Stimulated activated CD4-positive, alpha-beta T cell treated with anti-CD3 and anti-CD28 coated beads, Interleukin-4, amount 100 ng/mL, for 4 hours (primary cell): ENCODE measurements around the gene RINT1.
"Not testable (repeated sequence)": the region's sequence is repeated elsewhere in the genome, so short reads cannot be mapped to it uniquely, and the experiment has no call there.

Experiments
- DNase-seq, 2 experiments: peaks; one replicate each; pipeline ENCODE4 v3.0.0-alpha.2; 2020

Gene RINT1

GRCh38 chr7:105531792-105532671 is at the start of gene RINT1:
Gene RINT1 (plus strand): TSS chr7:105532201. CDS start chr7:105532316, 115 bp downstream.
- peak; percentile 86 to 87 for DNase-seq

GRCh38 chr7:105487579-105488571 is 44.1 kb upstream of the RINT1 start:
- DNase-seq, result no peak

- no peak for DNase-seq
Measured at GRCh38 chr7:105489409-105489808, 42.6 kb upstream of the RINT1 start.

GRCh38 chr7:105493196-105493922 is 38.6 kb upstream of the RINT1 start:
- DNase-seq, result no peak

GRCh38 chr7:105493923-105494315 is 38.1 kb upstream of the RINT1 start:
- no peak for DNase-seq

GRCh38 chr7:105496521-105496920 is 35.5 kb upstream of the RINT1 start:
- DNase-seq, result no peak

- no peak for DNase-seq
Measured at GRCh38 chr7:105497016-105497415, 35.0 kb upstream of the RINT1 start.

- DNase-seq, result no peak
Measured at GRCh38 chr7:105502173-105502572, 29.8 kb upstream of the RINT1 start.

- DNase-seq, result no peak
Measured at GRCh38 chr7:105512415-105512814, 19.6 kb upstream of the RINT1 start.

GRCh38 chr7:105512926-105513526 is 19.0 kb upstream of the RINT1 start:
- no peak for DNase-seq

GRCh38 chr7:105515610-105516009 is 16.4 kb upstream of the RINT1 start:
- DNase-seq, result not testable (repeated sequence)

- no peak for DNase-seq
Measured at GRCh38 chr7:105519353-105519752, 12.6 kb upstream of the RINT1 start.

GRCh38 chr7:105520620-105521019 is 11.4 kb upstream of the RINT1 start:
- DNase-seq, result not testable (repeated sequence)

GRCh38 chr7:105521027-105521716 is 10.8 kb upstream of the RINT1 start:
- DNase-seq, result peak; percentile 47 to 55

GRCh38 chr7:105521717-105522463 is 10.1 kb upstream of the RINT1 start, which contains the start of gene PUS7:
Gene PUS7 (minus strand): TSS chr7:105522271. CDS start chr7:105508512, 13,759 bp downstream.
- DNase-seq, result peak; percentile 77 to 82

- DNase-seq, result not testable (repeated sequence)
Measured at GRCh38 chr7:105524423-105524822, 7.6 kb upstream of the RINT1 start.

- DNase-seq, result no peak
Measured at GRCh38 chr7:105524840-105525239, 7.2 kb upstream of the RINT1 start.

- DNase-seq, result not testable (repeated sequence)
Measured at GRCh38 chr7:105527737-105528136, 4.3 kb upstream of the RINT1 start.

- DNase-seq, result no peak
Measured at GRCh38 chr7:105530126-105530525, 1.9 kb upstream of the RINT1 start.

GRCh38 chr7:105530546-105530945 is 1.5 kb upstream of the RINT1 start:
- no peak for DNase-seq
